DOHH2 (cell line): ENCODE results near the gene SEC22A.

Experiments
- CTCF ChIP-seq: fragments of 200-600 bp; sonication (generic); IDR thresholded peaks from one replicate; pipeline ENCODE4 v1.5.1; 2014; ENCODE audit warnings: antibody characterized with exemption, mild to moderate bottlenecking, low read depth, low read length; ENCODE audit not compliant: poor library complexity, severe bottlenecking
- EZH2phosphoT487 ChIP-seq: fragments of 200-600 bp; sonication (generic); IDR thresholded peaks from 2 replicates; pipeline ENCODE4 v1.6.1; 2017; ENCODE audit warnings: borderline replicate concordance, mild to moderate bottlenecking, antibody characterized with exemption, low read length, moderate library complexity, mixed read lengths

- TF ChIP-seq CTCF, result no peak
- TF ChIP-seq EZH2phosphoT487, result no peak
Measured at GRCh38 chr3:123303976-123304560, 102.3 kb downstream of the SEC22A start.
